H9 (cell line): ENCODE data around the gene C1QTNF1. TPM values are rescaled to one million over a fixed set of nuclear protein-coding genes. Genes with fewer than 3 reads are reported as not detected.

Experiments
- DNase-seq: peaks from one replicate; pipeline ENCODE4 v3.0.0-alpha.2; 2017
- H2AFZ ChIP-seq: one replicate; pipeline ENCODE4 v1.6.1; 2013; ENCODE audit warnings: mild to moderate bottlenecking, low read length, control low read depth, moderate library complexity
- H2AK5ac ChIP-seq: 2 replicates; pipeline ENCODE4 v1.6.1; 2013; ENCODE audit warnings: low read length, control low read depth, mixed read lengths; ENCODE audit not compliant: insufficient read length
- H2BK120ac ChIP-seq: one replicate; pipeline ENCODE4 v1.6.1; 2013; ENCODE audit warnings: low read depth, mild to moderate bottlenecking, low read length, control low read depth, inconsistent platforms; ENCODE audit not compliant: poor library complexity, severe bottlenecking
- H2BK12ac ChIP-seq: 2 replicates; pipeline ENCODE4 v1.6.1; 2013; ENCODE audit warnings: low read length, control low read depth, mixed read lengths, low read depth; ENCODE audit not compliant: insufficient read length
- H2BK15ac ChIP-seq: 2 replicates; pipeline ENCODE4 v1.6.1; 2013; ENCODE audit warnings: low read depth, low read length, control low read depth
- H2BK20ac ChIP-seq: one replicate; pipeline ENCODE4 v1.6.1; 2013; ENCODE audit warnings: low read depth, mild to moderate bottlenecking, low read length, control low read depth, inconsistent platforms; ENCODE audit not compliant: poor library complexity, severe bottlenecking
- H2BK5ac ChIP-seq: 2 replicates; pipeline ENCODE4 v1.6.1; 2013; ENCODE audit warnings: low read length, control low read depth, mixed read lengths; ENCODE audit not compliant: insufficient read length
- H3K14ac ChIP-seq: 2 replicates; pipeline ENCODE4 v1.6.1; 2013; ENCODE audit warnings: low read length, control low read depth; ENCODE audit not compliant: insufficient read depth
- H3K18ac ChIP-seq: 2 replicates; pipeline ENCODE4 v1.6.1; 2013; ENCODE audit warnings: low read depth, mild to moderate bottlenecking, mixed read lengths, low read length, control low read depth; ENCODE audit not compliant: insufficient read length
- H3K23ac ChIP-seq: 2 replicates; pipeline ENCODE4 v1.6.1; 2013; ENCODE audit warnings: low read length, control low read depth, mixed read lengths, low read depth; ENCODE audit not compliant: insufficient read length
- H3K23me2 ChIP-seq: 2 replicates; pipeline ENCODE4 v1.6.1; 2013; ENCODE audit warnings: low read depth, mild to moderate bottlenecking, mixed read lengths, low read length, control low read depth; ENCODE audit not compliant: insufficient read length, poor library complexity, severe bottlenecking
- H3K27ac ChIP-seq: 2 replicates; pipeline ENCODE4 v1.5.1; 2013; ENCODE audit warnings: low read length, control low read depth, mixed read lengths, low read depth; ENCODE audit not compliant: insufficient read length
- H3K27me3 ChIP-seq: 2 replicates; pipeline ENCODE4 v1.6.1; 2013; ENCODE audit warnings: low read length, control low read depth, inconsistent platforms; ENCODE audit not compliant: insufficient read depth
- H3K4ac ChIP-seq: 2 replicates; pipeline ENCODE4 v1.6.1; 2013; ENCODE audit warnings: low read depth, mild to moderate bottlenecking, control low read depth, inconsistent platforms, low read length, moderate library complexity
- H3K4me1 ChIP-seq: 2 replicates; pipeline ENCODE4 v1.6.1; 2013; ENCODE audit warnings: low read length, control low read depth, inconsistent platforms; ENCODE audit not compliant: insufficient read depth
- H3K4me2 ChIP-seq: 2 replicates; pipeline ENCODE4 v1.6.1; 2013; ENCODE audit warnings: low read length, control low read depth, mixed read lengths; ENCODE audit not compliant: insufficient read length, insufficient read depth
- H3K56ac ChIP-seq: 2 replicates; pipeline ENCODE4 v1.6.1; 2013; ENCODE audit warnings: low read depth, mild to moderate bottlenecking, mixed read lengths, low read length, control low read depth; ENCODE audit not compliant: insufficient read length
- H3K79me1 ChIP-seq: 2 replicates; pipeline ENCODE4 v1.6.1; 2013; ENCODE audit warnings: low read depth, mild to moderate bottlenecking, moderate library complexity, low read length, control low read depth, inconsistent platforms; ENCODE audit not compliant: insufficient read depth, poor library complexity, severe bottlenecking
- H3K79me2 ChIP-seq: 2 replicates; pipeline ENCODE4 v1.6.1; 2013; ENCODE audit warnings: low read length, control low read depth, inconsistent platforms; ENCODE audit not compliant: insufficient read depth
- H3K9ac ChIP-seq: 2 replicates; pipeline ENCODE4 v1.6.1; 2013; ENCODE audit warnings: low read length, control low read depth, mixed read lengths; ENCODE audit not compliant: insufficient read length; ENCODE audit errors: extremely low read depth
- H3K9me3 ChIP-seq: one replicate; pipeline ENCODE4 v1.6.1; 2013; ENCODE audit warnings: low read depth, low read length, inconsistent platforms; ENCODE audit not compliant: control insufficient read depth
- H3T11ph ChIP-seq: one replicate; pipeline ENCODE4 v1.6.1; 2013; ENCODE audit warnings: mild to moderate bottlenecking, low read length, control low read depth, inconsistent platforms
- H4K20me1 ChIP-seq: one replicate; pipeline ENCODE4 v1.6.1; 2013; ENCODE audit not compliant: control insufficient read depth, insufficient read length, insufficient read depth
- H4K5ac ChIP-seq: 2 replicates; pipeline ENCODE4 v1.6.1; 2013; ENCODE audit warnings: low read depth, mild to moderate bottlenecking, mixed read lengths, low read length, control low read depth; ENCODE audit not compliant: insufficient read length
- H4K8ac ChIP-seq: replicated peaks from 2 replicates; pipeline ENCODE4 v1.6.1; 2013; ENCODE audit warnings: low read length, control low read depth, mixed read lengths, low read depth; ENCODE audit not compliant: insufficient read length
- H4K91ac ChIP-seq: 2 replicates; pipeline ENCODE4 v1.6.1; 2013; ENCODE audit warnings: low read depth, mild to moderate bottlenecking, moderate library complexity, mixed read lengths, low read length, control low read depth; ENCODE audit not compliant: insufficient read length
- H3K27ac Mint-ChIP-seq, 3 experiments: 2 replicates in 2 of 3; 3 replicates in 1 of 3; pipeline ENCODE4 v1.8.0; 2020 to 2021; ENCODE audit warnings: mixed read lengths in 3 of 3, mild to moderate bottlenecking in 1 of 3, moderate library complexity in 1 of 3
- H3K27me3 Mint-ChIP-seq: 2 replicates; pipeline ENCODE4 v1.8.0; 2021; ENCODE audit warnings: low read depth, mild to moderate bottlenecking, moderate library complexity, mixed read lengths
- H3K36me3 Mint-ChIP-seq, 3 experiments: 2 replicates in 2 of 3; 3 replicates in 1 of 3; pipeline ENCODE4 v1.8.0; 2020 to 2021; ENCODE audit warnings: low read depth in 3 of 3, mixed read lengths in 3 of 3; ENCODE audit not compliant: insufficient read depth in 1 of 3
- H3K4me1 Mint-ChIP-seq, 2 experiments: 2 replicates each; pipeline ENCODE4 v1.8.0; 2020; ENCODE audit warnings: mixed read lengths in 2 of 2
- H3K4me3 Mint-ChIP-seq, 2 experiments: 2 replicates in 1 of 2; 3 replicates in 1 of 2; pipeline ENCODE4 v1.8.0; 2020 to 2021; ENCODE audit warnings: mild to moderate bottlenecking in 2 of 2, mixed read lengths in 2 of 2, moderate library complexity in 1 of 2
- H3K9me3 Mint-ChIP-seq, 2 experiments: 2 replicates in 1 of 2; 3 replicates in 1 of 2; pipeline ENCODE4 v1.8.0; 2020; ENCODE audit warnings: mild to moderate bottlenecking in 2 of 2, mixed read lengths in 2 of 2, moderate library complexity in 1 of 2
- WGBS: extraction: QIAGEN DNeasy Blood & Tissue Kit; methylation state at CpG from one replicate; pipeline ENCODE4 v1.1.7; 2013; ENCODE audit warnings: missing lambda C conversion rate, low lambda C conversion rate, mixed read lengths; ENCODE audit not compliant: insufficient read length; ENCODE audit errors: extremely low coverage; 5-methylcytosine and 5-hydroxymethylcytosine counted together
- total RNA-seq: library from RNA; stranded (reverse); gene quantifications from 2 replicates; pipeline ENCODE4 v1.2.1, GENCODE V29; 2021
- TF ChIP-seq, protein P1 (sequence below): fragments of 200-600 bp; sonication (generic); conservative IDR thresholded peaks from 3 replicates; pipeline ENCODE4 v1.8.0; 2021; ENCODE audit warnings: antibody characterized with exemption, mild to moderate bottlenecking

The C1QTNF1 gene
- total RNA-seq, 1 experiment from 2014 or later, result 0.96 TPM

DNA sequence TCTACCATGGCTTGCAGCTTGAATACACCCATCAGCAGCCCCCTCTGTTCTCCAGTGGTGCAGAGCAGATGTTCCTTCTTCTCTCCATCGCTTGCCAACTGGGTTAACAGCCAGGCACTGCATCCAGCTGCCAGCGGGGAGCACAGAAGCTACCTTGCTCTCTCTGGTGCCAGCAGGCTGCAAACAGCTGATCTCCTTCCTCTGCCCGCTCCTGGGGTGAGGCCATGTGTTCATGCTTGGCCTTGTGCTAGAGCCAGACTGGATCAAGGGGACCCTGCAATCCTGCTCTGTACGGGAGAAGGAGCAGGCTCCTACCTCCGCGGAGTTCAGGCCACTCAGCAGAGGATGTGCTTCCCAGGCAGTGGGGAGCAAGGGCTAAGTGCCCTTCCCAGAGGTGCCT, 26.6 kb downstream of the C1QTNF1 start:
- Histone ChIP-seq H3K4me2 (no peak overlapping the region), H2AK5ac (no peak overlapping the region), H3K27me3 (no peaks in the 10 kb centered on the region), H2BK5ac (no peak overlapping the region), H2BK20ac (no peak overlapping the region), H3K79me2 (no peaks in the 10 kb centered on the region), H2AFZ (no peak overlapping the region), H4K20me1 (no peaks in the 10 kb centered on the region), H3K4ac (no peak overlapping the region), H3K9me3 (no peaks in the 10 kb centered on the region), H3K4me1 (no peaks in the 10 kb centered on the region), H3K14ac (no peak overlapping the region; the same call in 1 of the 2 replicates), H3K23me2 (no peaks in the 10 kb centered on the region), H3K9ac (no peak overlapping the region), H2BK120ac (no peak overlapping the region), H4K8ac (no peak overlapping the region), H4K91ac (no peak overlapping the region), H2BK15ac (no peak overlapping the region), H3K56ac (no peak overlapping the region), H3K23ac (no peak overlapping the region), H3T11ph (no peak overlapping the region), H2BK12ac (no peak overlapping the region), H3K79me1 (no peaks in the 10 kb centered on the region), H3K27ac (no peak overlapping the region), H3K18ac (no peak overlapping the region), H4K5ac (no peak overlapping the region)
- Mint-ChIP-seq H3K9me3 (peaks cover 29% of the 10 kb centered on the region in 2 experiments), H3K27ac (no peak overlapping the region), H3K27me3 (peaks cover 68% of the 10 kb centered on the region), H3K4me1 (peaks cover 0 to 7% of the 10 kb centered on the region in 2 experiments; a peak in 2 of 4 replicates), H3K4me3 (no peak overlapping the region), H3K36me3 (peaks cover 0 to 4% (median 3%) of the 10 kb centered on the region in 3 experiments; a peak in 2 of 7 replicates)
- TF ChIP-seq, protein P1, sequence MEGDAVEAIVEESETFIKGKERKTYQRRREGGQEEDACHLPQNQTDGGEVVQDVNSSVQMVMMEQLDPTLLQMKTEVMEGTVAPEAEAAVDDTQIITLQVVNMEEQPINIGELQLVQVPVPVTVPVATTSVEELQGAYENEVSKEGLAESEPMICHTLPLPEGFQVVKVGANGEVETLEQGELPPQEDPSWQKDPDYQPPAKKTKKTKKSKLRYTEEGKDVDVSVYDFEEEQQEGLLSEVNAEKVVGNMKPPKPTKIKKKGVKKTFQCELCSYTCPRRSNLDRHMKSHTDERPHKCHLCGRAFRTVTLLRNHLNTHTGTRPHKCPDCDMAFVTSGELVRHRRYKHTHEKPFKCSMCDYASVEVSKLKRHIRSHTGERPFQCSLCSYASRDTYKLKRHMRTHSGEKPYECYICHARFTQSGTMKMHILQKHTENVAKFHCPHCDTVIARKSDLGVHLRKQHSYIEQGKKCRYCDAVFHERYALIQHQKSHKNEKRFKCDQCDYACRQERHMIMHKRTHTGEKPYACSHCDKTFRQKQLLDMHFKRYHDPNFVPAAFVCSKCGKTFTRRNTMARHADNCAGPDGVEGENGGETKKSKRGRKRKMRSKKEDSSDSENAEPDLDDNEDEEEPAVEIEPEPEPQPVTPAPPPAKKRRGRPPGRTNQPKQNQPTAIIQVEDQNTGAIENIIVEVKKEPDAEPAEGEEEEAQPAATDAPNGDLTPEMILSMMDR, result no peak
- no peak for DNase-seq
- WGBS, result no CpG with 5 or more reads among the region's 6 CpGs
